Measurements from ENCODE around the gene DAB2IP.

Gene DAB2IP

GRCh38 chr9:121681404-121681803 is 30.0 kb downstream of the DAB2IP start:
- Histone ChIP-seq H3K36me3 (ENCODE audit: low read length) (no peaks in the 10 kb centered on the region), H3K27me3 (ENCODE audit: low read length) (no peaks in the 10 kb centered on the region)
- TF ChIP-seq EZH2phosphoT487 (conservative IDR thresholded peaks at IDR 0.05; ENCODE audit: low read length) (no peak), CTCF (IDR thresholded peaks at IDR 0.05; ENCODE audit: insufficient read depth, low read length, poor library complexity, severe bottlenecking) (no peak)

GRCh38 chr9:121682201-121682600 is 30.8 kb downstream of the DAB2IP start:
- H3K9ac ChIP-seq (ENCODE audit: low read length), result no peak overlapping the region
- no peak overlapping the region for H3K4me3 ChIP-seq (ENCODE audit: insufficient read depth, low read length, poor library complexity, severe bottlenecking)
- no peaks in the 10 kb centered on the region for H3F3A ChIP-seq (ENCODE audit: insufficient read depth)
- H4K20me1 ChIP-seq (ENCODE audit: low read depth, low read length), result no peaks in the 10 kb centered on the region
- H3K27me3 ChIP-seq (ENCODE audit: low read length), result no peaks in the 10 kb centered on the region
- H3K36me3 ChIP-seq (ENCODE audit: low read length), result no peaks in the 10 kb centered on the region
- H3K9me3 ChIP-seq (ENCODE audit: insufficient read depth, low read length), result no peaks in the 10 kb centered on the region
- H2AFZ ChIP-seq (ENCODE audit: low read depth, low read length, severe bottlenecking), result no peak overlapping the region
- H3K4me2 ChIP-seq (ENCODE audit: low read depth, low read length, poor library complexity, severe bottlenecking), result no peak overlapping the region
- no peak for TF ChIP-seq CTCF (IDR thresholded peaks at IDR 0.05; ENCODE audit: insufficient read depth, low read length, poor library complexity, severe bottlenecking)
- no peak for TF ChIP-seq EZH2phosphoT487 (conservative IDR thresholded peaks at IDR 0.05; ENCODE audit: low read length)
- H3K79me2 ChIP-seq (ENCODE audit: insufficient read depth, low read length), result no peaks in the 10 kb centered on the region
- H3K27ac ChIP-seq (ENCODE audit: low read depth, low read length), result no peak overlapping the region
- H3K9me2 ChIP-seq (replicated peaks; ENCODE audit: insufficient read depth, low read length), result no peaks in the 10 kb centered on the region

More at GRCh38 chr9:121681404-121681803, 30.0 kb downstream of the DAB2IP start:
- H3K79me2 ChIP-seq (ENCODE audit: insufficient read depth, low read length), result no peaks in the 10 kb centered on the region
- no peaks in the 10 kb centered on the region for H3F3A ChIP-seq (ENCODE audit: insufficient read depth)
- H3K4me2 ChIP-seq (ENCODE audit: low read depth, low read length, poor library complexity, severe bottlenecking), result no peak overlapping the region
- H3K9ac ChIP-seq (ENCODE audit: low read length), result no peak overlapping the region
- no peak overlapping the region for H2AFZ ChIP-seq (ENCODE audit: low read depth, low read length, severe bottlenecking)
- no peaks in the 10 kb centered on the region for H3K9me3 ChIP-seq (ENCODE audit: insufficient read depth, low read length)
- H4K20me1 ChIP-seq (ENCODE audit: low read depth, low read length), result no peaks in the 10 kb centered on the region
- no peaks in the 10 kb centered on the region for H3K9me2 ChIP-seq (replicated peaks; ENCODE audit: insufficient read depth, low read length)
- H3K4me3 ChIP-seq (ENCODE audit: insufficient read depth, low read length, poor library complexity, severe bottlenecking), result no peak overlapping the region
- H3K27ac ChIP-seq (ENCODE audit: low read depth, low read length), result no peak overlapping the region

GRCh38 chr9:121682926-121683515 is 31.6 kb downstream of the DAB2IP start:
- H3K27ac ChIP-seq (ENCODE audit: low read depth, low read length), result no peak overlapping the region
- no peak overlapping the region for H3K4me2 ChIP-seq (ENCODE audit: low read depth, low read length, poor library complexity, severe bottlenecking)
- H3K9me2 ChIP-seq (replicated peaks; ENCODE audit: insufficient read depth, low read length), result no peaks in the 10 kb centered on the region
- H3K9ac ChIP-seq (ENCODE audit: low read length), result no peak overlapping the region
- H3K4me3 ChIP-seq (ENCODE audit: insufficient read depth, low read length, poor library complexity, severe bottlenecking), result no peak overlapping the region
- no peaks in the 10 kb centered on the region for H3K36me3 ChIP-seq (ENCODE audit: low read length)
- no peaks in the 10 kb centered on the region for H3K9me3 ChIP-seq (ENCODE audit: insufficient read depth, low read length)
- no peak overlapping the region for H2AFZ ChIP-seq (ENCODE audit: low read depth, low read length, severe bottlenecking)
- no peaks in the 10 kb centered on the region for H4K20me1 ChIP-seq (ENCODE audit: low read depth, low read length)
- H3K79me2 ChIP-seq (ENCODE audit: insufficient read depth, low read length), result no peaks in the 10 kb centered on the region
- TF ChIP-seq CTCF (IDR thresholded peaks at IDR 0.05; ENCODE audit: insufficient read depth, low read length, poor library complexity, severe bottlenecking) (no peak), EZH2phosphoT487 (conservative IDR thresholded peaks at IDR 0.05; ENCODE audit: low read length) (no peak)
- H3F3A ChIP-seq (ENCODE audit: insufficient read depth), result no peaks in the 10 kb centered on the region
- H3K27me3 ChIP-seq (ENCODE audit: low read length), result no peaks in the 10 kb centered on the region
